ENCODE data around the gene CYB561. TPM values are rescaled to one million over a fixed set of nuclear protein-coding genes. Genes with fewer than 3 reads are reported as not detected.

Gene CYB561
- total RNA-seq, 1 experiment from 2014 or later = 125 TPM

GRCh38 chr17:63429766-63430165 lies 16.3 kb downstream of the CYB561 start:
- H2AFZ ChIP-seq (ENCODE audit: low read length) = no peak overlapping the region
- peaks cover 58% of the 10 kb centered on the region for H3K4me1 ChIP-seq (ENCODE audit: insufficient read depth, low read length)
- H3K9ac ChIP-seq (ENCODE audit: low read length) = no peak overlapping the region
- H3K79me2 ChIP-seq (ENCODE audit: low read length) = peaks cover 3% of the 10 kb centered on the region; the same call in 1 of the 2 replicates
- no peaks in the 10 kb centered on the region for H3K9me2 ChIP-seq (replicated peaks; ENCODE audit: low read length)
- H3K36me3 ChIP-seq (ENCODE audit: low read depth, low read length) = peaks cover 4% of the 10 kb centered on the region
- ATAC-seq (no peak), DNase-seq (no peak)
- H3K27me3 ChIP-seq (ENCODE audit: low read length) = no peaks in the 10 kb centered on the region
- no peaks in the 10 kb centered on the region for H4K20me1 ChIP-seq (ENCODE audit: low read length)
- no peak overlapping the region for H3K4me3 ChIP-seq (ENCODE audit: low read length)
- intact Hi-C loops (cut with micrococcal nuclease) = loop anchor here (5.0 to 10.0 kb wide), 3 partner anchors 123 to 345 kb away; partner anchors contain the start of genes CCDC47, DCAF7 and DDX42
- no peak overlapping the region for H3K27ac ChIP-seq (ENCODE audit: low read length)
- H3K9me3 ChIP-seq (ENCODE audit: low read length) = no peaks in the 10 kb centered on the region
- no TSS peak for BruUV-seq (replicated peaks)
- no peak for TF ChIP-seq EZH2phosphoT487 (IDR thresholded peaks at IDR 0.05; ENCODE audit: borderline replicate concordance, low read length)
- TF ChIP-seq, protein P1, sequence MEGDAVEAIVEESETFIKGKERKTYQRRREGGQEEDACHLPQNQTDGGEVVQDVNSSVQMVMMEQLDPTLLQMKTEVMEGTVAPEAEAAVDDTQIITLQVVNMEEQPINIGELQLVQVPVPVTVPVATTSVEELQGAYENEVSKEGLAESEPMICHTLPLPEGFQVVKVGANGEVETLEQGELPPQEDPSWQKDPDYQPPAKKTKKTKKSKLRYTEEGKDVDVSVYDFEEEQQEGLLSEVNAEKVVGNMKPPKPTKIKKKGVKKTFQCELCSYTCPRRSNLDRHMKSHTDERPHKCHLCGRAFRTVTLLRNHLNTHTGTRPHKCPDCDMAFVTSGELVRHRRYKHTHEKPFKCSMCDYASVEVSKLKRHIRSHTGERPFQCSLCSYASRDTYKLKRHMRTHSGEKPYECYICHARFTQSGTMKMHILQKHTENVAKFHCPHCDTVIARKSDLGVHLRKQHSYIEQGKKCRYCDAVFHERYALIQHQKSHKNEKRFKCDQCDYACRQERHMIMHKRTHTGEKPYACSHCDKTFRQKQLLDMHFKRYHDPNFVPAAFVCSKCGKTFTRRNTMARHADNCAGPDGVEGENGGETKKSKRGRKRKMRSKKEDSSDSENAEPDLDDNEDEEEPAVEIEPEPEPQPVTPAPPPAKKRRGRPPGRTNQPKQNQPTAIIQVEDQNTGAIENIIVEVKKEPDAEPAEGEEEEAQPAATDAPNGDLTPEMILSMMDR (conservative IDR thresholded peaks at IDR 0.05; ENCODE audit: low read depth, low read length) = no peak
- no peak for TF ChIP-seq EZH2 (IDR thresholded peaks at IDR 0.05; ENCODE audit: low read length, unreplicated experiment)
- ChIA-PET POLR2A (ENCODE audit: unreplicated experiment) (no interaction called here), CTCF (no interaction called here)
- H3K4me2 ChIP-seq (ENCODE audit: low read length) = no peak overlapping the region
- H3F3A ChIP-seq (ENCODE audit: low read length, unreplicated experiment) = peaks cover 18% of the 10 kb centered on the region

- Histone ChIP-seq H3K79me2 (ENCODE audit: low read length) (no peaks in the 10 kb centered on the region), H2AFZ (ENCODE audit: low read length) (no peak overlapping the region), H3K4me2 (ENCODE audit: low read length) (no peak overlapping the region), H3K9me3 (ENCODE audit: low read length) (no peaks in the 10 kb centered on the region), H3K9me2 (replicated peaks; ENCODE audit: low read length) (no peaks in the 10 kb centered on the region), H3F3A (ENCODE audit: low read length, unreplicated experiment) (peaks cover 10% of the 10 kb centered on the region), H3K36me3 (ENCODE audit: low read depth, low read length) (no peaks in the 10 kb centered on the region), H3K27me3 (ENCODE audit: low read length) (no peaks in the 10 kb centered on the region), H4K20me1 (ENCODE audit: low read length) (no peaks in the 10 kb centered on the region), H3K4me3 (ENCODE audit: low read length) (no peak overlapping the region), H3K9ac (ENCODE audit: low read length) (no peak overlapping the region), H3K27ac (ENCODE audit: low read length) (no peak overlapping the region), H3K4me1 (ENCODE audit: insufficient read depth, low read length) (peaks cover 30% of the 10 kb centered on the region)
- intact Hi-C loops (cut with micrococcal nuclease) = loop anchor here (5.0 to 10.0 kb wide), 2 partner anchors 125 to 268 kb away; partner anchors contain the start of gene DCAF7
- ChIA-PET POLR2A (ENCODE audit: unreplicated experiment) (no interaction called here), CTCF (interaction anchor here (0.6 to 0.8 kb wide), 2 partner anchors 52 to 182 kb away, joined by 3 to 5 read pairs; no protein-coding TSS in a partner anchor)
- TF ChIP-seq EZH2 (IDR thresholded peaks at IDR 0.05; ENCODE audit: low read length, unreplicated experiment) (no peak), EZH2phosphoT487 (IDR thresholded peaks at IDR 0.05; ENCODE audit: borderline replicate concordance, low read length) (no peak)
- TF ChIP-seq, protein P1 (conservative IDR thresholded peaks at IDR 0.05; ENCODE audit: low read depth, low read length) = no peak
- DNase-seq (no peak), ATAC-seq (no peak)
- BruUV-seq (replicated peaks) = no TSS peak
These were observed 19.2 kb downstream of the CYB561 start for GRCh38 chr17:63426917-63427308.
